GM12864 (cell line): Measurements from ENCODE around the gene NTN1.

Experiments used
- DNase-seq: peaks from one replicate; pipeline ENCODE4 v3.0.0-alpha.2; 2011; ENCODE audit warnings: low read depth
- H3K4me3 ChIP-seq: 2 replicates; pipeline ENCODE4 v1.5.1; 2011; ENCODE audit warnings: mild to moderate bottlenecking, low read depth, low read length, control low read depth
- TF ChIP-seq, protein P1 (sequence below): IDR thresholded peaks from 2 replicates; pipeline ENCODE4 v1.5.1; 2011; ENCODE audit warnings: low read depth, mild to moderate bottlenecking, moderate library complexity, low read length, control low read depth, inconsistent platforms; ENCODE audit errors: missing control alignments

NTN1 gene

DNA sequence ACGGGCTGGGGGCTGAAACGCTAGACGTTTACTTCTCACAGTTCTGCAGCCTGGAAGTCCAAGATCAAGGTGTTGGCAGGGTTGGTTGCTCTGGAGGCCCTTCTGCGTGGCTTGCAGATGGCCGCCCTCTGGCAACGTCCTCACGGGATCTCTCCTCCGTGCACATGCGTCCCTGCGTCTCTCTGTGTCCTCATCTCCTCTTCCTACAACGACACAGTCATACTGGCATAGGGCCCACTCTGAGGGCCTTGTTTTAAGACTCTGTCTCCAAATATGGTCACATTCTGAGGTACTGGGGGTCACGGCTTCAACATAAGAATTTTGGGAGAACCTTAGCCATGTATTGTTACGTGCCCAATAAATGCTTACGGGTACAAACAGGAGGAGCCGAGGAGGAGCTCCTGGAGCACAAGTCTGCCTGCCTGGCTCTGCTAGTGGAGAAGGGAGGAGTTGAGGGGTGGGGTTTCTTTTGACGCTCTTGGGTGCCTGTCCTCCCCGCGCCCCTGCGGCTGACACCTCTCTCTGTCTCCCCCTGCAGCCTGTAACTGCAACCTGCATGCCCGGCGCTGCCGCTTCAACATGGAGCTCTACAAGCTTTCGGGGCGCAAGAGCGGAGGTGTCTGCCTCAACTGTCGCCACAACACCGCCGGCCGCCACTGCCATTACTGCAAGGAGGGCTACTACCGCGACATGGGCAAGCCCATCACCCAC, 141.1 kb downstream of the NTN1 start:
- TF ChIP-seq, protein P1, sequence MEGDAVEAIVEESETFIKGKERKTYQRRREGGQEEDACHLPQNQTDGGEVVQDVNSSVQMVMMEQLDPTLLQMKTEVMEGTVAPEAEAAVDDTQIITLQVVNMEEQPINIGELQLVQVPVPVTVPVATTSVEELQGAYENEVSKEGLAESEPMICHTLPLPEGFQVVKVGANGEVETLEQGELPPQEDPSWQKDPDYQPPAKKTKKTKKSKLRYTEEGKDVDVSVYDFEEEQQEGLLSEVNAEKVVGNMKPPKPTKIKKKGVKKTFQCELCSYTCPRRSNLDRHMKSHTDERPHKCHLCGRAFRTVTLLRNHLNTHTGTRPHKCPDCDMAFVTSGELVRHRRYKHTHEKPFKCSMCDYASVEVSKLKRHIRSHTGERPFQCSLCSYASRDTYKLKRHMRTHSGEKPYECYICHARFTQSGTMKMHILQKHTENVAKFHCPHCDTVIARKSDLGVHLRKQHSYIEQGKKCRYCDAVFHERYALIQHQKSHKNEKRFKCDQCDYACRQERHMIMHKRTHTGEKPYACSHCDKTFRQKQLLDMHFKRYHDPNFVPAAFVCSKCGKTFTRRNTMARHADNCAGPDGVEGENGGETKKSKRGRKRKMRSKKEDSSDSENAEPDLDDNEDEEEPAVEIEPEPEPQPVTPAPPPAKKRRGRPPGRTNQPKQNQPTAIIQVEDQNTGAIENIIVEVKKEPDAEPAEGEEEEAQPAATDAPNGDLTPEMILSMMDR = no peak
- H3K4me3 ChIP-seq = no peak overlapping the region

DNA sequence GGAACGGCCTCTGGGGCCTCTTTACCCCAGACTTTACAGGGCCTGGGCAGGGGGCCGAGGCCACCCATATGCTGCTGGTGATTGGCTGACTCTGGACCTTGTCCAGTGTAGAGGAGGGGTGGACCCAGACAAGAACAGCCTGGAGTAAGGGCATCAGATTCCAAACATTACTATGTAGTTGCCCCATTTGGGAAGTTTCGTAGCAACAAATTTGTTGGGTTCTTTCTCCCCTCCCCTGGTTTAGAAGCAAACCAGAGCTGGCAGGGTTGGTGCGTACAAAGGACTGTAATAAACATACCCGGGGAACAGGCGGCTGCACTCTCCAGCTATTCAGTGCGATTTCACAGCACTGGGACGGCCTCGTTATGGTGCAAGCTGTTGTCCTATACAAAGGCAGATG, 145.5 kb downstream of the NTN1 start:
- DNase-seq = no peak
- TF ChIP-seq, protein P1 = no peak
- no peak overlapping the region for H3K4me3 ChIP-seq

More for the DNA sequence above, 141.1 kb downstream of the NTN1 start:
- no peak for DNase-seq

DNA sequence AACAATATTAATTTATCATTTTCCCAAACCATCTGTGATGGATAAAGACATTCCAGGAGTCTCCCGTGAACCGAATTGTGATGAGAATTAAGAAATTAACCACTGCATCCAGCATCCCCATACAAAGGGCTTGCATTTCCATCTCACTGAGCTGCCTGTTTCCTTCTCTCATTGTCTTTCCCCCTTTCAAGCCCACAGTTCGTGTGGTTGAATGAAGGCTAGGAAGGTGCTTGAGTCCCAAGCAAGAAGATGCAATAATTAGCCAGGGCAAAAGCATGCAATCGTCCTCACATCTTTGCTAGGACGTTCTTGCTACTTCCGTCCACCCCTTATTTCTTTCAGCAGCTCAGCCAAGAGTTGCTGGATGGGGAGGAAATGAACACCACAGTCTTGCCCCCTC, 146.1 kb downstream of the NTN1 start:
- TF ChIP-seq, protein P1 = no peak
- no peak overlapping the region for H3K4me3 ChIP-seq
- no peak for DNase-seq

DNA sequence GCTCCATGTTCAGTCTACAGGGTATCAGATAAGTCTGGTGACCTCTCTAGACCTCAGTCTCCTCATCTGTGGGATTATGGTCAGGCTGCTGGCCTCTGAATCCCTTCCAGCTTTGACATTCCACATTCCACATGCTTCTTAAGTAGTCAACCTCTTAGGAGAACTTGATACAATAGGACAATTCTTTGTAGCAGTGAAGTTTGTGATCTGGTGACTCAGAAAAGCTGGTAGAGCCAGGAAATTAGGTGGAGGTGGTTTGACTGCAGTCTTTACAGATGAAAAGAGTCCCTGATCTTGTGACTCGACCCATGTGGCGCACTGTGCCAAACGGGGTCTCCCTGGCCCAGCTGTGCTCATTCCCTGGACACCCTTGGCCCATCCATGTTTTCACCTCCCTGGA, 147.8 kb downstream of the NTN1 start:
- TF ChIP-seq, protein P1 = no peak
- no peak overlapping the region for H3K4me3 ChIP-seq
- DNase-seq = no peak

DNA sequence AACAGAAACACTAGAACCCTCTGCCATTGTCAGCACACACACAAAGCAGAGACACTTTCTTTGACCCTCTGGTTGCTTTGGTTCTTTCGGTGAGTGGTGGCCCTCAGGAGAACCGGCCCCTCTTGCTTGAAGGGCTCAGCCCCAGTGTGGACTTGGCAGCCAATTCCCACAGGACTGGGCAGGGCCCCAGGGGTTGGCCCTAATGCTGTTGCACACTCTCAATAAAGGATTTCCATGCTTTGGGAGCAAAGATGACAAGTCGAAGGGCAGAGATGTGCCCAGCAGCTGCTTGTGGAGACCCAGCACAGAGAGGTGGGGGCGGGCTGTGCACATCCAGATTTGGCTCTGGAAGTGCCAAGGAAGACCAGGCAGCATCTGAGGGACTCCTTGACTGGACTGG, 149.0 kb downstream of the NTN1 start:
- H3K4me3 ChIP-seq = no peak overlapping the region
- TF ChIP-seq, protein P1 = no peak
- DNase-seq = no peak

DNA sequence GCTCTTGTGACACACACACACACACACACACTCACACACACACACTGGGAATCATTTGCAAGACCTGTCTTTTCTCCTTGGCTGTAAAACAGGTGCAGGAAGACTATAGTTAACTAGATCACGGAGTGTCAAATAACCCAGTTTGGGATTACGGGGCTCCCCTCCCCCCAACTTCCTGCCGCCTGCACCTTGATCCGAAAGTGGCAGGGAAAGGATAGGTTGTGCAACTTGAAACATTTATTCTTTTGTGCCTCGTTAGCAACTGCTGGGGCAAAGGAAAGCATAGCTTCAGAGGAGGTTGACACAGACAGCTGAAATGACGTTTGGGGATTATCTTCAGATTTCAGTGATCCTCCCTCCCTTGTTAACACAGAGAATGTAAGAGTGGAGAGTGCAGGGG, 149.5 kb downstream of the NTN1 start:
- DNase-seq = no peak
- TF ChIP-seq, protein P1 = no peak
- no peak overlapping the region for H3K4me3 ChIP-seq

DNA sequence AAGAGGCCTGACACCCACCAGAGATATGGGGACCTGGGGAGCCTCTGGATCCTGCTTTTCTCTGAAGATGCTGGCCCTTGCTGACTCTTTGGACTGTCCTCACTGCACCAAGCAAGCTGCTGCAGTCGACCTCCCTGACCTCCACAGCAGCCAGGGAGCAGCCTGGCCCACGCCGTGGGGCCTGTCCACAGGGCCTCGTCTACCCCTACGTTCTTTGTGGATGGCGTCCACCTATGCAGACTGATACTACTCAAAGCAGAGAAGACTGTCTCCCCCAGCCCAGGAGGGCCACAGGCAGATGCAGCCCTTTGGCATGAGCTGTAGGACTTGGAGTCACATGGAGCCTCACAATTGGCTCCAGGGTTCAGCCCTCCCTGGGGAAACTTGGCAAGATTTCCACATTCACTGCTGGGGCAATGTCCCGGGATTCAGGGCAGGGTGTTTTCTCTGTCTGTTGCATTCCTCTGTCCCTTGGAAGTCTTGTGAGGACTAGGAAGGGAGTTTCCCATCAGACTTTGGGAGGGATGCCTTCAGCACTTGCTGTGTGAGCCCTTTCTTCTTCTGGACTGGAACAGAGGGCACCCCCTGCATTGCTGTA, 152.2 kb downstream of the NTN1 start:
- no peak for DNase-seq
- H3K4me3 ChIP-seq = no peak overlapping the region
- TF ChIP-seq, protein P1 = no peak
